T-helper 9 cell (primary cell): ENCODE data around the gene CHTF8.

ENCODE experiments used
- DNase-seq: peaks from one replicate; pipeline ENCODE4 v3.0.0-alpha.2; 2020

CHTF8 gene

GRCh38 chr16:69112285-69113129 lies 19.9 kb downstream of the CHTF8 start:
- peak; percentile 37 for DNase-seq

GRCh38 chr16:69111876-69112230 lies 20.5 kb downstream of the CHTF8 start:
- DNase-seq: no peak

- DNase-seq: no peak
These were observed 21.0 kb downstream of the CHTF8 start for GRCh38 chr16:69111216-69111875.

GRCh38 chr16:69110406-69110805 lies 22.0 kb downstream of the CHTF8 start:
- no peak for DNase-seq

- no peak for DNase-seq
These were observed 22.7 kb downstream of the CHTF8 start for GRCh38 chr16:69109486-69110270.

GRCh38 chr16:69108905-69109252 lies 23.5 kb downstream of the CHTF8 start:
- DNase-seq: no peak

GRCh38 chr16:69108064-69108904 lies 24.1 kb downstream of the CHTF8 start:
- no peak for DNase-seq

- no peak for DNase-seq
These were observed 24.9 kb downstream of the CHTF8 start for GRCh38 chr16:69107316-69107962.

GRCh38 chr16:69106491-69107315 lies 25.7 kb downstream of the CHTF8 start:
- DNase-seq: no peak

GRCh38 chr16:69105501-69106361 lies 26.7 kb downstream of the CHTF8 start, which contains the start of gene HAS3:
Gene HAS3 (plus strand): TSS chr16:69105653. CDS start chr16:69109396, 3,743 bp downstream.
- DNase-seq: no peak

- no peak for DNase-seq
These were observed 32.2 kb downstream of the CHTF8 start for GRCh38 chr16:69100071-69100691.

- no peak for DNase-seq
These were observed 37.2 kb downstream of the CHTF8 start for GRCh38 chr16:69095193-69095592.

GRCh38 chr16:69094501-69094900 lies 37.9 kb downstream of the CHTF8 start:
- DNase-seq: no peak

GRCh38 chr16:69093974-69094373 lies 38.4 kb downstream of the CHTF8 start:
- no peak for DNase-seq

GRCh38 chr16:69089091-69089910 lies 43.1 kb downstream of the CHTF8 start:
- DNase-seq: no peak

GRCh38 chr16:69088684-69089083 lies 43.7 kb downstream of the CHTF8 start:
- no peak for DNase-seq

GRCh38 chr16:69087161-69087581 lies 45.2 kb downstream of the CHTF8 start:
- DNase-seq: no peak

- DNase-seq: no peak
These were observed 47.2 kb downstream of the CHTF8 start for GRCh38 chr16:69085032-69085695.
